Transverse colon (tissue), 4 donors: ENCODE data around the gene PLD5. TPM values are rescaled to one million over a fixed set of nuclear protein-coding genes. Genes with fewer than 3 reads are reported as not detected.

Experiments used
- DNase-seq: peaks from one replicate; pipeline ENCODE4 v3.0.0-alpha.2; 2019
- H3K27ac ChIP-seq, 4 donors: fragments of 200-600 bp; sonication (generic); 2 replicates each; pipeline ENCODE4 v1.5.1; 2016 to 2018; ENCODE audit warnings: inconsistent platforms in 4 of 4
- H3K27me3 ChIP-seq: fragments of 200-600 bp; sonication (generic); 2 replicates; pipeline ENCODE4 v1.5.1; 2017; ENCODE audit warnings: inconsistent platforms
- H3K36me3 ChIP-seq, 4 donors: fragments of 200-600 bp; sonication (generic); 2 replicates each; pipeline ENCODE4 v1.5.1; 2017 to 2019; ENCODE audit warnings: inconsistent platforms in 4 of 4
- H3K4me1 ChIP-seq, 4 donors: fragments of 200-600 bp; sonication (generic); 2 replicates each; pipeline ENCODE4 v1.5.1; 2017 to 2020; ENCODE audit warnings: inconsistent platforms in 4 of 4
- H3K4me3 ChIP-seq, 4 donors: fragments of 200-600 bp; sonication (generic); 1 replicate in 1 of 4; 2 replicates in 3 of 4; pipeline versions ENCODE4 v1.5.1 to v1.6.1; 2017 to 2019; ENCODE audit warnings: inconsistent platforms in 4 of 4
- H3K9me3 ChIP-seq, 2 donors: fragments of 200-600 bp; sonication (generic); 2 replicates each; pipeline ENCODE4 v1.5.1; 2017 to 2019; ENCODE audit warnings: inconsistent platforms in 2 of 2
- EP300 ChIP-seq: sonication (generic); formaldehyde crosslinking; IDR thresholded peaks from one replicate; pipeline ENCODE4 v1.6.1; 2017; ENCODE audit warnings: antibody characterized with exemption, low read depth
- POLR2A ChIP-seq: fragments of 450-650 bp; IDR thresholded peaks from one replicate; pipeline ENCODE4 v1.6.1; 2016; ENCODE audit warnings: antibody characterized with exemption, mild to moderate bottlenecking, moderate library complexity
- POLR2AphosphoS5 ChIP-seq, 3 donors: sonication (generic); formaldehyde crosslinking; IDR thresholded peaks; one replicate each; pipeline ENCODE4 v1.6.1; 2016; ENCODE audit warnings: antibody characterized with exemption in 3 of 3
- WGBS, 2 donors: methylation state at CpG; one replicate each; pipeline ENCODE4 v1.1.5; 2018; ENCODE audit warnings: low coverage in 1 of 2; 5-methylcytosine and 5-hydroxymethylcytosine counted together
- in situ Hi-C, 4 donors: fragments of 200-750 bp; cut with MboI; loops; one replicate each; pipeline versions ENCODE4 v1.15.0 to v1.15.1; 2017; ENCODE audit warnings: low sequenced_read_pairs in 3 of 4, low pct_ligation_motif_present in 1 of 4, low pct_unique_long_range_greater_than_20kb in 1 of 4
- intact Hi-C: fragments of 100-400 bp; cut with DNase I; formaldehyde crosslinking; loops from one replicate; pipeline ENCODE4 v1.15.1; 2023; ENCODE audit warnings: low total_unique reads
- total RNA-seq, 4 donors: library from RNA; depleted of rRNA; stranded (reverse); fragments of >200 nt; gene quantifications; one replicate each; pipeline ENCODE4 v1.1.0, GENCODE V29; 2016
- TF ChIP-seq, protein P1 (sequence below), 5 experiments: fragments of 200-600 bp in 3 of 5; fragments of 450-650 bp in 2 of 5; sonication (generic) in 3 of 5; IDR thresholded peaks; 1 replicate in 2 of 5; 2 replicates in 3 of 5; pipeline ENCODE4 v1.5.1; 2016 to 2017; ENCODE audit warnings: antibody characterized with exemption in 5 of 5, inconsistent platforms in 3 of 5, mild to moderate bottlenecking in 2 of 5, moderate library complexity in 1 of 5

PLD5 gene
- total RNA-seq, 4 donors from 2014 or later: 0.16 TPM; not detected in 3

- DNase-seq: no peak
- Histone ChIP-seq H3K4me1 (no peaks in the 10 kb centered on the region), H3K27me3 (no peaks in the 10 kb centered on the region), H3K36me3 (no peaks in the 10 kb centered on the region), H3K4me3 (no peak overlapping the region), H3K9me3 (no peaks in the 10 kb centered on the region), H3K27ac (no peak overlapping the region)
- intact Hi-C loops (no loop called here), in situ Hi-C loops (no loop called here)
- TF ChIP-seq POLR2A (no peak), EP300 (no peak), POLR2AphosphoS5 (IDR thresholded peaks at IDR 0.05) (no peak)
- TF ChIP-seq, protein P1, sequence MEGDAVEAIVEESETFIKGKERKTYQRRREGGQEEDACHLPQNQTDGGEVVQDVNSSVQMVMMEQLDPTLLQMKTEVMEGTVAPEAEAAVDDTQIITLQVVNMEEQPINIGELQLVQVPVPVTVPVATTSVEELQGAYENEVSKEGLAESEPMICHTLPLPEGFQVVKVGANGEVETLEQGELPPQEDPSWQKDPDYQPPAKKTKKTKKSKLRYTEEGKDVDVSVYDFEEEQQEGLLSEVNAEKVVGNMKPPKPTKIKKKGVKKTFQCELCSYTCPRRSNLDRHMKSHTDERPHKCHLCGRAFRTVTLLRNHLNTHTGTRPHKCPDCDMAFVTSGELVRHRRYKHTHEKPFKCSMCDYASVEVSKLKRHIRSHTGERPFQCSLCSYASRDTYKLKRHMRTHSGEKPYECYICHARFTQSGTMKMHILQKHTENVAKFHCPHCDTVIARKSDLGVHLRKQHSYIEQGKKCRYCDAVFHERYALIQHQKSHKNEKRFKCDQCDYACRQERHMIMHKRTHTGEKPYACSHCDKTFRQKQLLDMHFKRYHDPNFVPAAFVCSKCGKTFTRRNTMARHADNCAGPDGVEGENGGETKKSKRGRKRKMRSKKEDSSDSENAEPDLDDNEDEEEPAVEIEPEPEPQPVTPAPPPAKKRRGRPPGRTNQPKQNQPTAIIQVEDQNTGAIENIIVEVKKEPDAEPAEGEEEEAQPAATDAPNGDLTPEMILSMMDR (IDR thresholded peaks at IDR 0.05): no peak
- 73% methylated on average over 2 of the region's 2 CpGs for WGBS, 2 donors
Measured at GRCh38 chr1:242083742-242084141, 440.8 kb downstream of the PLD5 start.

GRCh38 chr1:242081446-242081845 lies 443.1 kb downstream of the PLD5 start:
- Histone ChIP-seq H3K36me3 (no peaks in the 10 kb centered on the region), H3K27ac (no peak overlapping the region), H3K9me3 (no peaks in the 10 kb centered on the region), H3K27me3 (no peaks in the 10 kb centered on the region), H3K4me1 (no peaks in the 10 kb centered on the region), H3K4me3 (no peak overlapping the region)
- TF ChIP-seq, protein P1 (IDR thresholded peaks at IDR 0.05): no peak
- TF ChIP-seq EP300 (no peak), POLR2A (no peak), POLR2AphosphoS5 (IDR thresholded peaks at IDR 0.05) (no peak)
- WGBS, 2 donors: 76 to 83% methylated on average over 1 of the region's 1 CpG
- no peak for DNase-seq
- intact Hi-C loops (no loop called here), in situ Hi-C loops (no loop called here)

GRCh38 chr1:242065813-242066212 lies 458.7 kb downstream of the PLD5 start:
- H3K36me3 ChIP-seq: no peaks in the 10 kb centered on the region
- H3K4me3 ChIP-seq: no peak overlapping the region
- H3K4me1 ChIP-seq: no peaks in the 10 kb centered on the region
- no peak overlapping the region for H3K27ac ChIP-seq
- H3K27me3 ChIP-seq: no peaks in the 10 kb centered on the region
- 82 to 83% methylated on average over 2 of the region's 2 CpGs for WGBS, 2 donors
- intact Hi-C loops: no loop called here
- TF ChIP-seq POLR2A (no peak), POLR2AphosphoS5 (IDR thresholded peaks at IDR 0.05) (no peak), EP300 (no peak)
- TF ChIP-seq, protein P1 (IDR thresholded peaks at IDR 0.05): no peak
- no peak for DNase-seq
- in situ Hi-C loops: no loop called here
- no peaks in the 10 kb centered on the region for H3K9me3 ChIP-seq

GRCh38 chr1:242062271-242062670 lies 462.2 kb downstream of the PLD5 start:
- in situ Hi-C loops (no loop called here), intact Hi-C loops (no loop called here)
- Histone ChIP-seq H3K9me3 (no peaks in the 10 kb centered on the region), H3K4me3 (no peak overlapping the region), H3K4me1 (no peaks in the 10 kb centered on the region), H3K36me3 (no peaks in the 10 kb centered on the region), H3K27me3 (no peaks in the 10 kb centered on the region), H3K27ac (no peak overlapping the region)
- WGBS, 2 donors: 34% methylated on average over 3 of the region's 3 CpGs; no CpG with 5 or more reads in 1 of the 2 donors
- DNase-seq: no peak
- TF ChIP-seq POLR2AphosphoS5 (IDR thresholded peaks at IDR 0.05) (no peak), EP300 (no peak), POLR2A (no peak)
- TF ChIP-seq, protein P1 (IDR thresholded peaks at IDR 0.05): no peak
